OCI-LY7 (cell line): ENCODE measurements around the gene UBAC1.

ENCODE experiments used
- EZH2phosphoT487 ChIP-seq: fragments of 200-600 bp; sonication (generic); IDR thresholded peaks from 2 replicates; pipeline ENCODE4 v1.6.1; 2018; ENCODE audit warnings: low read depth, borderline replicate concordance, mild to moderate bottlenecking, mixed run types, antibody characterized with exemption, low read length, moderate library complexity, mixed read lengths
- TF ChIP-seq, protein P1 (sequence below): fragments of 200-600 bp; sonication (generic); conservative IDR thresholded peaks from 2 replicates; pipeline ENCODE4 v1.5.1; 2014; ENCODE audit warnings: mild to moderate bottlenecking, antibody characterized with exemption, low read length, moderate library complexity, mixed read lengths

DNA sequence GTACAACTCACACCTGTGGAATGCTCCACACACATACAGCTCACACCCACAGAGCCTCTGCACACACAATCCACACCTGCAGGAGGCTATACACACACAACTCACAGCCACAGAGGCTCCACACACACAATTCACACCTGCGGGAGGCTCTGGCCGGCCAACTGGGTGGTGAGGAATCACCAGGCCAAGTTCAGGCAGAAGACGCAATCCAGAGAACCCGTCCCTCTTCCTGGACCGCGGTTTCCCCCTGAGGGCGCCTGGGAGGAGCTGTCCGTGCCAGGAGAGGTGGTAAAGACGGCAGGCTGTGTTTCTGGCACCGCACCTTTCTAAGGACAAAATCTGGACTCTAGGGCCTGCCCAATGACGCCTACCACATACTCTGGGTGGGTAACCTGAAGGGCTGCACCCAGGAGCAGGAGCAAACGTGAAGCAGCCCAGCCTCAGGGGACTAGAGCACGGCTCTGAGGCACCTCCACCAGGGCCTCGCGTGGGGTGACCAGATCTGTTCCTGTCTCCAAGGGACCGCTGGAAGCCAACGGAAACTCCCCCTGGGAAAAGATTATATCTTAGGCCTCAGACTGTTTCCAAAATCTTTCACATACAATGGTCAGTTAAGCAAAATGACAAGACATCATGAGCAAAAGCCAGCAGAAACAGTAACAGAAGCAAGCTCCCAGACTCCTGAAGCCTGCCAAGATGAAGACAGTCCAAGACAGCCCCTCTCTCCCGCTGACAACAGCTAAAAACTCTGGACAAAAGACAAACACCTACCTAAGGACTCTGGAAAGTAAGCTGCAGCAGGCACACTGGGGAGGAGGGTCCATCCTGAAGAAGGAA, 70.8 kb downstream of the UBAC1 start:
- TF ChIP-seq, protein P1, sequence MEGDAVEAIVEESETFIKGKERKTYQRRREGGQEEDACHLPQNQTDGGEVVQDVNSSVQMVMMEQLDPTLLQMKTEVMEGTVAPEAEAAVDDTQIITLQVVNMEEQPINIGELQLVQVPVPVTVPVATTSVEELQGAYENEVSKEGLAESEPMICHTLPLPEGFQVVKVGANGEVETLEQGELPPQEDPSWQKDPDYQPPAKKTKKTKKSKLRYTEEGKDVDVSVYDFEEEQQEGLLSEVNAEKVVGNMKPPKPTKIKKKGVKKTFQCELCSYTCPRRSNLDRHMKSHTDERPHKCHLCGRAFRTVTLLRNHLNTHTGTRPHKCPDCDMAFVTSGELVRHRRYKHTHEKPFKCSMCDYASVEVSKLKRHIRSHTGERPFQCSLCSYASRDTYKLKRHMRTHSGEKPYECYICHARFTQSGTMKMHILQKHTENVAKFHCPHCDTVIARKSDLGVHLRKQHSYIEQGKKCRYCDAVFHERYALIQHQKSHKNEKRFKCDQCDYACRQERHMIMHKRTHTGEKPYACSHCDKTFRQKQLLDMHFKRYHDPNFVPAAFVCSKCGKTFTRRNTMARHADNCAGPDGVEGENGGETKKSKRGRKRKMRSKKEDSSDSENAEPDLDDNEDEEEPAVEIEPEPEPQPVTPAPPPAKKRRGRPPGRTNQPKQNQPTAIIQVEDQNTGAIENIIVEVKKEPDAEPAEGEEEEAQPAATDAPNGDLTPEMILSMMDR, result no peak
- no peak for TF ChIP-seq EZH2phosphoT487
